Measurements from ENCODE around the gene BSX. TPM values are rescaled to one million over a fixed set of nuclear protein-coding genes. Genes with fewer than 3 reads are reported as not detected.

Gene BSX
- total RNA-seq = not detected

GRCh38 chr11:122981388-122982264, at the start of gene BSX:
Gene BSX, minus strand, starts transcription at chr11:122981834. Its CDS starts 163 bp downstream, at chr11:122981671.
- Mint-ChIP-seq H3K9me3 (no peaks in the 10 kb centered on the region), H3K27me3 (ENCODE audit: low read depth) (peaks cover 89% of the 10 kb centered on the region), H3K4me1 (ENCODE audit: low read depth) (peaks cover 24% of the 10 kb centered on the region), H3K36me3 (ENCODE audit: insufficient read depth) (no peaks in the 10 kb centered on the region), H3K4me3 (no peak within 1 kb of the TSS)
- DNase-seq (peak; percentile 32), ATAC-seq (peak; percentile 58 to 64)

- Mint-ChIP-seq H3K9me3 (no peaks in the 10 kb centered on the region), H3K4me3 (no peak overlapping the region), H3K4me1 (ENCODE audit: low read depth) (no peaks in the 10 kb centered on the region), H3K27me3 (ENCODE audit: low read depth) (peaks cover 2% of the 10 kb centered on the region), H3K36me3 (ENCODE audit: insufficient read depth) (no peaks in the 10 kb centered on the region)
- no peak for DNase-seq
- no peak for ATAC-seq
These were observed 48.9 kb upstream of the BSX start for GRCh38 chr11:123030517-123030916.

- H3K9me3 Mint-ChIP-seq = no peaks in the 10 kb centered on the region
- no peak overlapping the region for H3K4me3 Mint-ChIP-seq
- peaks cover 6% of the 10 kb centered on the region for H3K4me1 Mint-ChIP-seq (ENCODE audit: low read depth)
- DNase-seq (peak; percentile 7), ATAC-seq (peak; percentile 66 to 71)
- H3K36me3 Mint-ChIP-seq (ENCODE audit: insufficient read depth) = no peaks in the 10 kb centered on the region
- H3K27me3 Mint-ChIP-seq (ENCODE audit: low read depth) = peaks cover 3% of the 10 kb centered on the region
These were observed 39.3 kb upstream of the BSX start for GRCh38 chr11:123020968-123021367.

- no peak for DNase-seq
- Mint-ChIP-seq H3K9me3 (no peaks in the 10 kb centered on the region), H3K4me3 (no peak overlapping the region), H3K27me3 (ENCODE audit: low read depth) (peaks cover 6% of the 10 kb centered on the region), H3K36me3 (ENCODE audit: insufficient read depth) (no peaks in the 10 kb centered on the region), H3K4me1 (ENCODE audit: low read depth) (peaks cover 6% of the 10 kb centered on the region)
- no peak for ATAC-seq
These were observed 37.1 kb upstream of the BSX start for GRCh38 chr11:123018702-123019101.

DNA sequence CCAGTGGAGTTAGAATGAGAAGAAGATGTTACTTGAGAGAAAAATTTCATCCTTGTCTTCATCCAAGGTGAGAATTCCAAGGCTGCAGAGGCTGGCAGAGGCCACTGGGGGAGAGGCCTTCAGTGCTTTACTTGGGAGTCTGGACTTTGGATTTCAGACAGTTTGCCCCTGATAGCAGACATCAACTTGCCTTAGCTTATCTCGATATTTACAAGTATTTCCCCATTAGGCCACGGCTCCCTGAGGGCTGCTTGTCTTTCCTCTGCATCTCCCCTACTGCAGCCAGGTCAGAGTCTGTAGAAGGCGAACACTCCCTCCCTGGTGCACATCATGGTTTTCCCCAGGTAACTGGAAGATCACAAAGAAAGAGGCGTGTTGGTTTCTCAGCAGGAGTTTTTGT, 29.9 kb upstream of the BSX start:
- no peaks in the 10 kb centered on the region for H3K36me3 Mint-ChIP-seq (ENCODE audit: insufficient read depth)
- ATAC-seq (no peak), DNase-seq (no peak)
- no peaks in the 10 kb centered on the region for H3K9me3 Mint-ChIP-seq
- no peaks in the 10 kb centered on the region for H3K4me1 Mint-ChIP-seq (ENCODE audit: low read depth)
- H3K4me3 Mint-ChIP-seq = no peak overlapping the region
- H3K27me3 Mint-ChIP-seq (ENCODE audit: low read depth) = peaks cover 6% of the 10 kb centered on the region

- Mint-ChIP-seq H3K4me1 (ENCODE audit: low read depth) (no peaks in the 10 kb centered on the region), H3K27me3 (ENCODE audit: low read depth) (peaks cover 5% of the 10 kb centered on the region), H3K9me3 (no peaks in the 10 kb centered on the region), H3K4me3 (no peak overlapping the region), H3K36me3 (ENCODE audit: insufficient read depth) (no peaks in the 10 kb centered on the region)
- DNase-seq (no peak), ATAC-seq (no peak)
These were observed 25.4 kb upstream of the BSX start for GRCh38 chr11:123006860-123007542.

DNA sequence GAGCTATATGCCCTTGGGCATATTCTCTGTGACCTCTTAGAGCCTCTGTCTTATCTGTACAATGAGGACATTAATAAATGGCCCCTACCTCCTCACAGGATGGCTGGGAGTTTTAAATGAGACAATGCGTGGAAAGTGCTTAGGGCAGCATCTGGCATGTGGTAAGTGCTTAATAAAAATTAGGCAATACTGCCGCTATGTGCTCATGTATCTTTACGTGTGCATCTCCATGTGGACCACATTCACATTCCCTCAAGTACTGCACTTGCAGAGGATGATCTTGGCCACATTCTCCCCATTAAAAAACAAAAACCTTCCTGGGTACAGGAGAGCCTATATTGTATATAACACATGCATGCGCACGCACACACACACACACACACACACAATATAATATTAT, 19.1 kb upstream of the BSX start:
- no peaks in the 10 kb centered on the region for H3K4me1 Mint-ChIP-seq (ENCODE audit: low read depth)
- H3K4me3 Mint-ChIP-seq = no peak overlapping the region
- H3K36me3 Mint-ChIP-seq (ENCODE audit: insufficient read depth) = no peaks in the 10 kb centered on the region
- H3K9me3 Mint-ChIP-seq = no peaks in the 10 kb centered on the region
- ATAC-seq (no peak), DNase-seq (no peak)
- peaks cover 19% of the 10 kb centered on the region for H3K27me3 Mint-ChIP-seq (ENCODE audit: low read depth)

GRCh38 chr11:122998727-122999366, 17.2 kb upstream of the BSX start:
- no peaks in the 10 kb centered on the region for H3K4me1 Mint-ChIP-seq (ENCODE audit: low read depth)
- no peak for ATAC-seq
- H3K36me3 Mint-ChIP-seq (ENCODE audit: insufficient read depth) = no peaks in the 10 kb centered on the region
- DNase-seq = no peak
- no peaks in the 10 kb centered on the region for H3K9me3 Mint-ChIP-seq
- H3K27me3 Mint-ChIP-seq (ENCODE audit: low read depth) = peaks cover 19% of the 10 kb centered on the region
- H3K4me3 Mint-ChIP-seq = no peak overlapping the region

DNA sequence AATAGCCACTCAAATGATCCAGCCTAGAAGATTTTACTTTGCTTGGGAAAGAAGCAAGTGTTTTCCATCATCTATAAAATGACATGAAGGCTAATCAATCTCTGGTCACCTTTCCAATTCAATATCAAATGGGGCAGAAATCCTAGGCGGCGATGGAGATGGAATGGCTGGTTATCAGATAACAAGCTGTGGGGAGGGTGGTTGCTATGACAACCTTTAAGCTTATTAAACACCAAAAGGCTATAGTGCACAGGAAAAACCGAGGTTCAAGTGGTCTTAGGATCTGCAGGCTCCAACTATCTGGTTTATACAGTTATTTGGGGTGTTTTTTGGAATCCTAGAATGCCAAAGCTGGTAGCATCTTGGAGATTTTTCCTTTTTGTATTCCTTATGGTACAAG, 13.9 kb upstream of the BSX start:
- ATAC-seq (no peak), DNase-seq (no peak)
- H3K9me3 Mint-ChIP-seq = no peaks in the 10 kb centered on the region
- H3K36me3 Mint-ChIP-seq (ENCODE audit: insufficient read depth) = no peaks in the 10 kb centered on the region
- no peaks in the 10 kb centered on the region for H3K4me1 Mint-ChIP-seq (ENCODE audit: low read depth)
- H3K4me3 Mint-ChIP-seq = no peak overlapping the region
- H3K27me3 Mint-ChIP-seq (ENCODE audit: low read depth) = peaks cover 26% of the 10 kb centered on the region

GRCh38 chr11:122984186-122985011, 2.8 kb upstream of the BSX start:
- no peak for DNase-seq
- peaks cover 77% of the 10 kb centered on the region for H3K27me3 Mint-ChIP-seq (ENCODE audit: low read depth)
- H3K4me3 Mint-ChIP-seq = peak overlapping the region; percentile 83
- peaks cover 10% of the 10 kb centered on the region for H3K4me1 Mint-ChIP-seq (ENCODE audit: low read depth)
- peak; percentile 52 to 64 for ATAC-seq
- no peaks in the 10 kb centered on the region for H3K36me3 Mint-ChIP-seq (ENCODE audit: insufficient read depth)
- H3K9me3 Mint-ChIP-seq = no peaks in the 10 kb centered on the region

- peak overlapping the region; percentile 83 for H3K4me3 Mint-ChIP-seq
- ATAC-seq (no peak), DNase-seq (no peak)
- H3K4me1 Mint-ChIP-seq (ENCODE audit: low read depth) = peaks cover 10% of the 10 kb centered on the region
- no peaks in the 10 kb centered on the region for H3K36me3 Mint-ChIP-seq (ENCODE audit: insufficient read depth)
- peaks cover 84% of the 10 kb centered on the region for H3K27me3 Mint-ChIP-seq (ENCODE audit: low read depth)
- no peaks in the 10 kb centered on the region for H3K9me3 Mint-ChIP-seq
These were observed 2.0 kb upstream of the BSX start for GRCh38 chr11:122983438-122984185.

DNA sequence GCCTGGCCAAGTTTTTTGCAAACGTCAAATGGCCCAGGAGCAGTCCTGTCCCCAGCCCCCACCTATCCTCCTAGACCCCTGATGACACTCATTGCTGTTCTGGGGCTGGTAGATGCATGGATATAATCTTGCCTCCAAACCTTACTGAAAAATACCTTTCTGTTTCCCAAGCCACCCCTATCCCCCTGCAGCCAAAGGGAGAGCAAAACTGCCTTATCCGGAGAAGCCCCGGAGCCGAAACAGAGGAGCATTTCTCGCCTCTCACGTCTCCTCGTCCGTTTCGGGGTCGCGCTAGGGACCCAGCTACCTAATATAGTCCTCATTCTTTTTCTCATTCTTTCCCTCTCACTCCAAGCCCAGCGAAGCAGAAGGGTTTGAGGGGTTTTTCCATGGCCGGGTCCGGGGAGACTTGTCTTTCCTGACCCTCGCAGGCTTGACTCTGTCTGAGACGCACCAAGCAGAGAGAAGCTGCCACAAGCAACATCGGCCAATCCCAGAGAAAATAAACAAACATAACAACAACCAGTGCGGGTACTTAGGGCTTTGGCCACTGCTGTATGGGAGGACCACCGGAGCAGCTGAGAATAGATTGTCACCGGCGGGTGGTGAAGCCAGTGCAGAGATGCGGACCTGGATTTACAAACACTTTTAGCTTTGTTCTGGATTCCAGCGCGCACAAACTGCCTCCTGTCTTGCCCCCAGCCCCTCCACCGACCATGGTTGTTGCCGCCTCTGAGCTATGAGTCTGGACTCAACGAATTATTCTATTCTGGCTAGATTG, 1.6 kb downstream of the BSX start:
- no peaks in the 10 kb centered on the region for H3K36me3 Mint-ChIP-seq (ENCODE audit: insufficient read depth)

More for the DNA sequence above, 1.6 kb downstream of the BSX start:
- Mint-ChIP-seq H3K4me3 (no peak overlapping the region), H3K4me1 (ENCODE audit: low read depth) (peaks cover 26% of the 10 kb centered on the region), H3K27me3 (ENCODE audit: low read depth) (peaks cover 90% of the 10 kb centered on the region), H3K9me3 (no peaks in the 10 kb centered on the region)
- no peak for DNase-seq
- ATAC-seq = no peak
